Neural cell (in vitro differentiated cells): ENCODE data around the gene MYO5A.
"Not testable (repeated sequence)": the region's sequence is repeated elsewhere in the genome, so short reads cannot be mapped to it uniquely, and the experiment has no call there.

Experiments
- CTCF ChIP-seq: fragments of 450-650 bp; IDR thresholded peaks from 2 replicates; pipeline ENCODE4 v1.5.1; 2014; ENCODE audit warnings: antibody characterized with exemption, mild to moderate bottlenecking, moderate library complexity; ENCODE audit not compliant: poor library complexity, severe bottlenecking
- EP300 ChIP-seq: fragments of 450-650 bp; conservative IDR thresholded peaks from 2 replicates; pipeline ENCODE4 v1.6.1; 2014; ENCODE audit warnings: antibody characterized with exemption, mild to moderate bottlenecking, moderate library complexity; ENCODE audit not compliant: poor library complexity, severe bottlenecking
- MXI1 ChIP-seq: fragments of 450-650 bp; conservative IDR thresholded peaks from 2 replicates; pipeline ENCODE4 v1.6.1; 2014; ENCODE audit warnings: antibody characterized with exemption, mild to moderate bottlenecking; ENCODE audit not compliant: poor library complexity, severe bottlenecking
- POLR2AphosphoS5 ChIP-seq: IDR thresholded peaks from 2 replicates; pipeline ENCODE4 v1.6.1; 2012
- RAD21 ChIP-seq: fragments of 450-650 bp; conservative IDR thresholded peaks from 2 replicates; pipeline ENCODE4 v1.6.1; 2014; ENCODE audit warnings: antibody characterized with exemption, mild to moderate bottlenecking, moderate library complexity
- REST ChIP-seq: IDR thresholded peaks from 2 replicates; pipeline ENCODE4 v1.6.1; 2012; ENCODE audit warnings: borderline replicate concordance

- not testable (repeated sequence) for TF ChIP-seq CTCF, REST, RAD21, EP300, MXI1, POLR2AphosphoS5
Observed at GRCh38 chr15:52551186-52551585, 22.5 kb upstream of the MYO5A start.
